Activated T-helper 17 cell treated with anti-CD3 and anti-CD28 coated beads, Interleukin-2, amount 50 U/mL, for 72 hours (primary cell): ENCODE results near the gene CEACAM1. TPM values are rescaled to one million over a fixed set of nuclear protein-coding genes. Genes with fewer than 3 reads are reported as not detected.
A peak's percentile ranks its signal among the peaks of the same experiment; 100 is the strongest.
"Not testable (repeated sequence)": the region's sequence is repeated elsewhere in the genome, so short reads cannot be mapped to it uniquely, and the experiment has no call there.

Source experiments
- ATAC-seq: fragments of 150-1000 bp; cut with Tn5 transposase; replicated peaks from 2 replicates; pipeline ENCODE4 v1.10.0; 2021; ENCODE audit warnings: mild to moderate bottlenecking, moderate library complexity
- H3K27ac Mint-ChIP-seq: one replicate; pipeline ENCODE4 v1.8.0; 2022; ENCODE audit warnings: mixed read lengths
- H3K27me3 Mint-ChIP-seq: one replicate; pipeline ENCODE4 v1.8.0; 2022; ENCODE audit warnings: mixed read lengths
- H3K36me3 Mint-ChIP-seq: one replicate; pipeline ENCODE4 v1.8.0; 2022; ENCODE audit warnings: low read depth, mild to moderate bottlenecking, mixed read lengths
- H3K4me1 Mint-ChIP-seq: one replicate; pipeline ENCODE4 v1.8.0; 2022; ENCODE audit warnings: mixed read lengths
- H3K4me3 Mint-ChIP-seq: one replicate; pipeline ENCODE4 v1.8.0; 2022; ENCODE audit warnings: mild to moderate bottlenecking, mixed read lengths
- H3K9me3 Mint-ChIP-seq: one replicate; pipeline ENCODE4 v1.8.0; 2022; ENCODE audit warnings: mixed read lengths
- total RNA-seq, 2 donors: library from RNA; stranded (reverse); gene quantifications; one replicate each; pipeline ENCODE4 v1.2.3, GENCODE V29; 2022

CEACAM1 gene
- total RNA-seq, 2 donors from 2014 or later = 20.5 to 24.2 TPM

DNA sequence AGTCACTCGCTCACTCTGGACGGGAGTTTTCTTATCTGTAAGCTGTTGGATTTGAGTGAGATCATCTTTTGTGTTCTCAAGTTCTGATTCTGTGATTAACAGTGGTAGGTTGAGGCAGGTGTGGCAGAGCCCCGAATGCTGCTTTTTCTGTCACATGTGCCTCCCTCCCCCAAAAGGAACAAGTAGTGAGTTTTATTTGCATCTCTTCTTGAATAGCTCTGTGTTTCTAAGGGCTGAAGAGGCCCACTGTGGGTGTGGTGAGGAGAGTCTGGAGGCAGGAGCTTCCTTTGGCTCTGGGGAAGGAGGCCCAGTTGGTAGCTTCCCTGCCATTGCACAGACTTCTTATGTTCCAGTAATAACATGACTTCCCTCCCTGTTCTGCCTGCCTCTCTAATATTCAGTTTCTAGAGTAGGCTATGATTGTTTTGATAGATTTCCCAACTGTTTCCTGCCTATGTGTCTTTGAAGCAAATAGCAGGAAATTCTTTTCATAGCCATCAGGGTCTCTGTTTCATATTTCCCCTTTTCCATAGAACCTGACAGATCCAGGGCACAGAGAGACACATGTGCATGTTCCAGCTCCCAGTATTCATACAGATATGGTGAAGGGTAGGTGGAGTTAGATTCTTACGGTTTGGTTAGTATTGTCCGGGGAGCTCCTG lies 61.6 kb downstream of the CEACAM1 start:
- ATAC-seq = no peak
- H3K4me1 Mint-ChIP-seq = peaks cover 16% of the 10 kb centered on the region
- peak overlapping the region; percentile 15 for H3K4me3 Mint-ChIP-seq
- H3K36me3 Mint-ChIP-seq = no peaks in the 10 kb centered on the region
- no peaks in the 10 kb centered on the region for H3K27me3 Mint-ChIP-seq
- no peaks in the 10 kb centered on the region for H3K9me3 Mint-ChIP-seq
- H3K27ac Mint-ChIP-seq = peak overlapping the region; percentile 12

DNA sequence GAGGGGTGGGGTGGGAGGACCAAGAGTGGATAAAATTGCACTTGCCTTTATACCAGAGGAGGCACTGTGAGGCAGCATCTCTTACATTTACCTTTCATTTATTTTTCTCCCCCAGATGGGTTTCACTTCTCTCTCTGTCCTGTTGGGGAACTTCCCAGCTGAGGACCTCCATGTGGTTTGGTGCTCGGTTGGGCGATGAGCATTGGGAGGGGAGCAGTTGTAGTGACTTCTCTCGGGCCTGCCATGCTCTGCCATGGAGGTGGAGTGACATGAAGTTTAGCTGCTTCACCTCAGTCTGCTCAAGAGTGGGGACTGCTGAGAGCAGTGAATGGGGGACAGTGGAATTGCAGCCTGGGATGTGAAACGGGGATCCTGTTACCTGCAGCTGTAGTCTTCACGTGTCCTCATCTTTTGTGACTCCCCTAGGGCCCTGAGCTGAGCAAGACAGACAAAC lies 62.4 kb downstream of the CEACAM1 start:
- no peaks in the 10 kb centered on the region for H3K36me3 Mint-ChIP-seq
- no peak overlapping the region for H3K27ac Mint-ChIP-seq
- no peaks in the 10 kb centered on the region for H3K27me3 Mint-ChIP-seq
- ATAC-seq = no peak
- H3K4me3 Mint-ChIP-seq = no peak overlapping the region
- peaks cover 16% of the 10 kb centered on the region for H3K4me1 Mint-ChIP-seq
- no peaks in the 10 kb centered on the region for H3K9me3 Mint-ChIP-seq

DNA sequence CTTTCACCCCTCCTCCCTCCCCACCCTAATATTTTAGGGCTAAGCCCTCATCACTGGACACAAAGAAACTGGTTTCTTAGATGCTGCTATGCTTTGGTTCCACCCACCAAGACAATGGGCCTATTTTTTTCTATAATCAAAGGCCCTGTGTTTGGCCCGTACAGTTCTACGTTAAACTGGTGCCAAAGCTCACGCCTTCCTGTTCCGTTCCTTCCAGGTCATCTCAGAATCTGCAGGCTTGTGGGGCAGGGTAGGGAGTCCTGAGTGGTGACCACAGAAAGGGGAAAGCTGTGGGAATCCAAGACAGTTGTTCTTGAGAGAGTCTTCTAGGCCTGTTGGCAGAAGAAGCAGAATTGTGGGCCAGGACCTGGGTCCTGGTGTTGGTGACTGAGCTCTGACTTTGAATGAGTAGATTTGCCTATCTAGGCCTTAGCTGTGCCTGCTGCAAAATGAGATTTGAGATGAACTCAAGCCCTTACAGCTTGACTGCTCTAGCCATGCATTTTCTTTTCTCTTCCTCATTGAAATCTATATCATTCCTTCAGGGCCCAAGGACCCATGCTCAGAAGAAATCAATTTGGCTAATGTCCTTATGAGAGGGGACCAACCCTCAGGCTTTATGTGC lies 66.5 kb downstream of the CEACAM1 start:
- Mint-ChIP-seq H3K4me1 (peaks cover 5% of the 10 kb centered on the region), H3K27ac (no peak overlapping the region), H3K36me3 (no peaks in the 10 kb centered on the region), H3K9me3 (no peaks in the 10 kb centered on the region), H3K27me3 (no peaks in the 10 kb centered on the region), H3K4me3 (no peak overlapping the region)
- ATAC-seq = no peak

DNA sequence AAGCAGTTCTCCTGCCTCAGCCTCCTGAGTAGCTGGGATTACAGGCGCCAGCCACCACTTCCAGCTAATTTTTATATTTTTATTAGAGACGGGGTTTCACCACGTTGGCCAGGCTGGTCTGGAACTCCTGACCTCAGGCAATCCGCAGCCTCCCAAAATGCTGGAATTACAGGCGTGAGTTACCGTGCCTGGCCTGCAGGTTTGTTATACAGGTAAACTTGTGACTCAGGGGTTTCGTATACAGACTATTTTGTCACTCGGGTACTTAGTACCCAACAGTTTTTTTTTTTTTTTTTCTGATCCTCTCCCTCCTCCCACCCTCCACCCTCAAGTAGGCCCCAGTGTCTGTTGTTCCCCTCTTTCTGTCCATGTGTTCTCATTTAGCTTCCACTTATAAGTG lies 67.0 kb downstream of the CEACAM1 start:
- not testable (repeated sequence) for H3K9me3 Mint-ChIP-seq, H3K4me1 Mint-ChIP-seq, ATAC-seq, H3K4me3 Mint-ChIP-seq, H3K36me3 Mint-ChIP-seq, H3K27ac Mint-ChIP-seq, H3K27me3 Mint-ChIP-seq

DNA sequence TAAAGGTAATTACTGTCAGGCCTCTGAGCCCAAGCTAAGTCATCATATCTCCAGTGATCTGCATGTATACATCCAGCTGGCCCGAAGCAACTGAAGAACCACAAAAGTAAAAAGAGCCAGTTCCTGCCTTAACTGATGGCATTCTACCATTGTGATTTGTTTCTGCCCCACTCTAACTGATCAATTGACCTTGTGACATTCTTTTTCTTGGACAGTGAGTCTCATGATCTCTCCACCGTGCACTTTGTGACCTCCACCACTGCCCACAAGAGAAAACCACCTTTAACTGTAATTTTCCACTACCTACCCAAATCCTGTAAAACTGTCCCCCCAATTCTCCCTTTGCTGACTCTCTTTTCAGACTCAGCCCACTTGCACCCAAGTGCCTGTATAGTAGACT lies 68.4 kb downstream of the CEACAM1 start:
- no peaks in the 10 kb centered on the region for H3K9me3 Mint-ChIP-seq
- H3K27ac Mint-ChIP-seq = no peak overlapping the region
- H3K36me3 Mint-ChIP-seq = no peaks in the 10 kb centered on the region
- no peak for ATAC-seq
- H3K4me1 Mint-ChIP-seq = peaks cover 7% of the 10 kb centered on the region
- H3K27me3 Mint-ChIP-seq = no peaks in the 10 kb centered on the region
- no peak overlapping the region for H3K4me3 Mint-ChIP-seq

Other genes starting within 250 kb of the CEACAM1 start
- 1 to 10 TPM; 1.3 to 1.4 TPM for gene PRR19, start 226.3 kb downstream of the CEACAM1 start, total RNA-seq
- gene PAFAH1B3, start 225.9 kb downstream of the CEACAM1 start, total RNA-seq = 10 to 100 TPM; 42.0 to 60.2 TPM
- 1 to 10 TPM in 1 of 2 donors, under 1 TPM in 1; 0.50 to 1.6 TPM for gene TMEM145, start 215.2 kb downstream of the CEACAM1 start, total RNA-seq
- 1 to 10 TPM; 3.0 to 3.1 TPM for gene MEGF8, start 202.8 kb downstream of the CEACAM1 start, total RNA-seq
- gene CNFN, start 138.2 kb downstream of the CEACAM1 start, total RNA-seq = under 1 TPM in 1 of 2 donors, not detected in 1; 0.54 TPM
- gene LIPE, start 101.1 kb downstream of the CEACAM1 start, total RNA-seq = 10 to 100 TPM; 12.5 to 25.5 TPM
- gene CXCL17, start 85.5 kb downstream of the CEACAM1 start, total RNA-seq = not detected
- not detected for gene CEACAM8, start 66.4 kb upstream of the CEACAM1 start, total RNA-seq
- under 1 TPM; 0.13 to 0.19 TPM for gene PSG3, start 212.0 kb upstream of the CEACAM1 start, total RNA-seq
- not detected for gene PSG8, start 237.2 kb upstream of the CEACAM1 start, total RNA-seq